Osteoblast (primary cell): ENCODE results near the gene BCAS3. TPM values are rescaled to one million over a fixed set of nuclear protein-coding genes. Genes with fewer than 3 reads are reported as not detected.
"Not testable (repeated sequence)": the region's sequence is repeated elsewhere in the genome, so short reads cannot be mapped to it uniquely, and the experiment has no call there.

Experiments
- DNase-seq: peaks from one replicate; pipeline ENCODE4 v3.0.0; 2011; ENCODE audit warnings: low spot score, mixed read lengths; ENCODE audit not compliant: insufficient read length; ENCODE audit errors: missing footprints
- H2AFZ ChIP-seq: 2 replicates; pipeline ENCODE4 v1.6.0; 2011; ENCODE audit warnings: mild to moderate bottlenecking, low read length
- H3K27ac ChIP-seq: 2 replicates; pipeline ENCODE4 v1.5.1; 2011; ENCODE audit warnings: mild to moderate bottlenecking, low read depth, low read length, moderate library complexity
- H3K27me3 ChIP-seq: 2 replicates; pipeline ENCODE4 v1.6.0; 2012; ENCODE audit warnings: mild to moderate bottlenecking, control low read depth, inconsistent platforms, low read length, moderate library complexity; ENCODE audit not compliant: insufficient read depth
- H3K36me3 ChIP-seq: 2 replicates; pipeline ENCODE4 v1.5.1; 2011; ENCODE audit warnings: mild to moderate bottlenecking, low read length, control low read depth, moderate library complexity; ENCODE audit not compliant: insufficient read depth
- H3K4me1 ChIP-seq: 2 replicates; pipeline ENCODE4 v1.5.1; 2011; ENCODE audit warnings: mild to moderate bottlenecking, low read length, control low read depth, moderate library complexity; ENCODE audit not compliant: insufficient read depth
- H3K4me2 ChIP-seq: 2 replicates; pipeline ENCODE4 v1.6.0; 2011; ENCODE audit warnings: mild to moderate bottlenecking, low read length; ENCODE audit not compliant: insufficient read depth
- H3K4me3 ChIP-seq: fragments of 200-600 bp; sonication (generic); 3 replicates; pipeline ENCODE4 v1.5.1; 2012; ENCODE audit warnings: mild to moderate bottlenecking, low read length, inconsistent platforms; ENCODE audit not compliant: insufficient read depth
- H3K79me2 ChIP-seq: 2 replicates; pipeline ENCODE4 v1.6.0; 2012; ENCODE audit warnings: mild to moderate bottlenecking, low read length, control low read depth, inconsistent platforms; ENCODE audit not compliant: insufficient read depth
- H3K9me3 ChIP-seq: 2 replicates; pipeline ENCODE4 v1.5.1; 2011; ENCODE audit warnings: low read depth, low read length, control low read depth
- H4K20me1 ChIP-seq: 2 replicates; pipeline ENCODE4 v1.6.0; 2012; ENCODE audit warnings: mild to moderate bottlenecking, low read length, control low read depth; ENCODE audit not compliant: insufficient read depth
- total RNA-seq: library from RNA; depleted of rRNA; stranded (reverse); fragments of >200 nt; gene quantifications from 2 replicates; pipeline ENCODE4 v1.2.3, GENCODE V29; 2012
- TF ChIP-seq, protein P1 (sequence below): IDR thresholded peaks from 2 replicates; pipeline ENCODE4 v1.5.1; 2011; ENCODE audit warnings: mild to moderate bottlenecking, low read depth, low read length, moderate library complexity; ENCODE audit errors: extremely low read depth

The BCAS3 gene
- total RNA-seq, 1 donor = 31.5 TPM

DNA sequence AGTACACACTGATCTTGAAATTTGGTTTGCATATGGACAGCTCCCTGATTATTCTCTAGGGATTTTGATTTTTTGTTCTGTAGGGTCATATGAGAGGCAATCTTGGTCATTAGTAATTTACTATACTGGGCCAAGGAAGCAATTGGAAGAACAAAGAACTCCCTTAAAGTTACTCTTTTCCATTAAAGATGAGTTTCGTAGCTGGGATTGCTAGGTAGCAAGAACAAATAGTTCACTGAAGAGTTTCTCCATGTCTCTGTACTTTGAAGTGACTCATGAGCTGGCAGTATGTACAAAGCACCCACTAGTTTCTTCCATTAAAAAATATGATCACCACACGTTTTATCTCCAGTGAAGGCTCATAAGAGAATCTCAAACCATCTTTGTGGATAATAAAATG lies 6.2 kb upstream of the BCAS3 start:
- H4K20me1 ChIP-seq = no peaks in the 10 kb centered on the region
- H2AFZ ChIP-seq = no peak overlapping the region
- TF ChIP-seq, protein P1, sequence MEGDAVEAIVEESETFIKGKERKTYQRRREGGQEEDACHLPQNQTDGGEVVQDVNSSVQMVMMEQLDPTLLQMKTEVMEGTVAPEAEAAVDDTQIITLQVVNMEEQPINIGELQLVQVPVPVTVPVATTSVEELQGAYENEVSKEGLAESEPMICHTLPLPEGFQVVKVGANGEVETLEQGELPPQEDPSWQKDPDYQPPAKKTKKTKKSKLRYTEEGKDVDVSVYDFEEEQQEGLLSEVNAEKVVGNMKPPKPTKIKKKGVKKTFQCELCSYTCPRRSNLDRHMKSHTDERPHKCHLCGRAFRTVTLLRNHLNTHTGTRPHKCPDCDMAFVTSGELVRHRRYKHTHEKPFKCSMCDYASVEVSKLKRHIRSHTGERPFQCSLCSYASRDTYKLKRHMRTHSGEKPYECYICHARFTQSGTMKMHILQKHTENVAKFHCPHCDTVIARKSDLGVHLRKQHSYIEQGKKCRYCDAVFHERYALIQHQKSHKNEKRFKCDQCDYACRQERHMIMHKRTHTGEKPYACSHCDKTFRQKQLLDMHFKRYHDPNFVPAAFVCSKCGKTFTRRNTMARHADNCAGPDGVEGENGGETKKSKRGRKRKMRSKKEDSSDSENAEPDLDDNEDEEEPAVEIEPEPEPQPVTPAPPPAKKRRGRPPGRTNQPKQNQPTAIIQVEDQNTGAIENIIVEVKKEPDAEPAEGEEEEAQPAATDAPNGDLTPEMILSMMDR = no peak
- H3K79me2 ChIP-seq = no peaks in the 10 kb centered on the region
- H3K36me3 ChIP-seq = no peaks in the 10 kb centered on the region
- no peaks in the 10 kb centered on the region for H3K27me3 ChIP-seq
- no peaks in the 10 kb centered on the region for H3K9me3 ChIP-seq
- DNase-seq = no peak
- no peak overlapping the region for H3K4me2 ChIP-seq
- no peak overlapping the region for H3K4me3 ChIP-seq
- no peak overlapping the region for H3K27ac ChIP-seq
- H3K4me1 ChIP-seq = no peaks in the 10 kb centered on the region

DNA sequence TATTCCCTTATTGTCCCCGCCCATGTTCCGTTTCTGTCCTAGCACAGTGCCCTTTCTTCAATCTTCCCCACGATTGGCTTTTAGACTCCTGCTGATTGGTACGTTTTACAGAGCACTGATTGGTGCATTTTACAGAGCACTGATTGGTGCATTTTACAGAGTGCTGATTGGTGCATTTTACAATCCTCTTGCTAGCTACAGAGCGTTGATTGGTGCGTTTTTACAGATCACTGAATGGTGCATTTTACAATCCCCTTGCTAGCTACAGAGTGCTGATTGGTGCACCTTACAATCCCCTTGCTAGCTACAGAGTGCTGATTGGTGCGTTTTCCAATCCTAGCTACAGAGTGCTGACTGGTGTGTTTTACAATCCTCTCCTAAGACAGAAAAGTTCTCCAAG lies 3.0 kb upstream of the BCAS3 start:
- H3K27ac ChIP-seq, H3K9me3 ChIP-seq, H3K4me3 ChIP-seq, H3K4me2 ChIP-seq, H2AFZ ChIP-seq, H3K36me3 ChIP-seq, H4K20me1 ChIP-seq, H3K27me3 ChIP-seq, H3K79me2 ChIP-seq, DNase-seq: not testable (repeated sequence)
- H3K4me1 ChIP-seq = peaks cover 11% of the 10 kb centered on the region

DNA sequence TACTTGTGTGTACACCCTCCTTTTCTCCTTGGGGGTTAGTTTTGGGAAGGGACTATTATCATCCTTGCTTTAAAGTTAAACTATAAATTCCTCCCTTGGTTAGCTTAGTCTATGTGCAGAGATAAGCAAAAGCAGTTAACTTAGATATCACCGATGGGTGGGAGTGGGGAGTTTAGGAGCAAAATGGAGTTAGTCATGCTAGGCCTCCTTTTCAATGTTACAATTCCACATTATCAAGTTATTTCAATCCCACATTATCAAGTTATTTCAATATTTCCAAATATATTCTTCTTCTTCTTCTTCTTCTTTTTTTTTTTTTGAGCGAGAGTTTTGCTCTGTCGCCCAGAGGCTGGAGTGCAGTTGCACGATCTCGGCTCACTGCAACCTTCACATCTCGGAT lies 1.7 kb upstream of the BCAS3 start:
- Histone ChIP-seq H3K9me3 (no peaks in the 10 kb centered on the region), H2AFZ (no peak overlapping the region), H3K4me2 (no peak overlapping the region), H3K4me1 (peaks cover 11% of the 10 kb centered on the region), H3K4me3 (no peak overlapping the region), H3K36me3 (no peaks in the 10 kb centered on the region), H3K79me2 (peaks cover 8% of the 10 kb centered on the region), H3K27me3 (no peaks in the 10 kb centered on the region), H3K27ac (no peak overlapping the region), H4K20me1 (no peaks in the 10 kb centered on the region)
- TF ChIP-seq, protein P1 = no peak
- DNase-seq = peak; percentile 15

DNA sequence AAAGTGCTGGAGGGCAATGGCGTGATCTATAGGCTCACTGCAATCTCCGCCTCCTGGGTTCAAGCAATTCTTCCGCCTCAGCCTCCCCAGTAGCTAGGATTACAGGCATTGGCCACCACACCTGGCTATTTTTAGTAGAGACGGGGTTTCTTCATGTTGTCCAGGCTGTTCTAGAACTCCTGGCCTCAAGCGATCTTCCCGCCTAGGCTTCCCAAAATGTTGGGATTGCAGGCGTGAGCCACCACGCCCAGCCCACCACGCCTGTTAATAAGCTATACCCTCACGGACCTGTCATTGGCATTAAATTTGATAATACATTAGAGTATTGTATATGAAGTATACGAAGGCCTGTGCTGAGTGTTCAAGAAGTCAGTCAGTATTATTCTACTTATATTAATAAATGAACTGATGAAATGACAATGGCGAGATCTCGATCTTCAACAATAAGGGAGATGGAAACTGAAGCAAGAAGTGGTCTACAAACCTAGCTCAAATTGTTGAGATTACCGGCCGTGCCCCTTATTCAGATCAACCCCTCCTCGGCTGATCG lies 818 bp upstream of the BCAS3 start:
- H3K9me3 ChIP-seq = no peaks in the 10 kb centered on the region
- no peaks in the 10 kb centered on the region for H3K36me3 ChIP-seq
- H3K27me3 ChIP-seq = no peaks in the 10 kb centered on the region
- H3K4me3 ChIP-seq = peak overlapping the region; percentile 89
- H3K27ac ChIP-seq = peak overlapping the region; percentile 38
- H4K20me1 ChIP-seq = no peaks in the 10 kb centered on the region
- TF ChIP-seq, protein P1 = no peak
- H3K4me2 ChIP-seq = peak overlapping the region; percentile 95
- H2AFZ ChIP-seq = peak overlapping the region; percentile 97
- H3K4me1 ChIP-seq = peaks cover 11% of the 10 kb centered on the region
- H3K79me2 ChIP-seq = peaks cover 8% of the 10 kb centered on the region
- DNase-seq = no peak
